Measurements from ENCODE around the gene CBLN3. TPM values are rescaled to one million over a fixed set of nuclear protein-coding genes. Genes with fewer than 3 reads are reported as not detected.

CBLN3 gene
- total RNA-seq, 1 donor from 2014 or later = 0.51 TPM

DNA sequence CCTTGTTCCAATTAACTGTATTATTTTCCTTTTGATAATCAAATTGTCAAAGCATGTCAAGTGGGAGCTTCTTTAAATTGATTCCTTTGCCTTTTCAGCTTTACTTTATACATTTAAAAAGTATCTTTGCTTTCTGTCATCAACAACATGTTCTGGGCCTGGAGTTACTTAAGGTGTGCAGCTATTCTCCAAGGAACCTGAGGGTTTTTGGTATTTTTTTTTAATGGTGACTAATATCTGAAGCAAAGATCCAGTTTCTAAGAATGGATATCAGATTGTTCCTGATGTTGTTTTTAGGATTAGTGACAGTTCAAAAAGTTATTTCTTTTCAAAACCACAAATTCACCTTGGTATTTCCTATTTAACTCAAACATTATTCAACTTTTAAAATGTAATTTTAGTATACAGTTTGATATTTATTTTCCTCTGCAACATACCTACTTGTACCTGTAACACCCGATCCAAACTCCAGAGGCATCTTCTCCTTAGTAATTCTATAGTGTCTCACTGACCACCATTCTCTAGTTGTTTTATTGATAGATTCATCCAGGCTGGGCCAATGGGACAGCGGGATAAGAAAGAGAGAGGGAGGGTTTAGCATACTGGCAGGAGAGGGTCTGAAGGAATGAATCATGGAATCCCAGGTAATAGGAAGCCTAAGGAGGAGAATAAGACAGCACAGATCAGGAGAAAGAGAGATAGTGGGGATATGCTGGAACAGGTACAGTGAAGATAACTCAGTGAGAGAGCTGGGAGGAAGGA, 3.1 kb downstream of the CBLN3 start:
- no peaks in the 10 kb centered on the region for H3K27me3 Mint-ChIP-seq (ENCODE audit: unreplicated experiment)
- no peaks in the 10 kb centered on the region for H3K9me3 Mint-ChIP-seq (ENCODE audit: unreplicated experiment)
- no peaks in the 10 kb centered on the region for H3K36me3 Mint-ChIP-seq (ENCODE audit: unreplicated experiment)
- no peak for DNase-seq
- no peak overlapping the region for H3K27ac Mint-ChIP-seq (ENCODE audit: unreplicated experiment)
- no peaks in the 10 kb centered on the region for H3K4me1 Mint-ChIP-seq (ENCODE audit: low read depth, unreplicated experiment)
- TF ChIP-seq, protein P1, sequence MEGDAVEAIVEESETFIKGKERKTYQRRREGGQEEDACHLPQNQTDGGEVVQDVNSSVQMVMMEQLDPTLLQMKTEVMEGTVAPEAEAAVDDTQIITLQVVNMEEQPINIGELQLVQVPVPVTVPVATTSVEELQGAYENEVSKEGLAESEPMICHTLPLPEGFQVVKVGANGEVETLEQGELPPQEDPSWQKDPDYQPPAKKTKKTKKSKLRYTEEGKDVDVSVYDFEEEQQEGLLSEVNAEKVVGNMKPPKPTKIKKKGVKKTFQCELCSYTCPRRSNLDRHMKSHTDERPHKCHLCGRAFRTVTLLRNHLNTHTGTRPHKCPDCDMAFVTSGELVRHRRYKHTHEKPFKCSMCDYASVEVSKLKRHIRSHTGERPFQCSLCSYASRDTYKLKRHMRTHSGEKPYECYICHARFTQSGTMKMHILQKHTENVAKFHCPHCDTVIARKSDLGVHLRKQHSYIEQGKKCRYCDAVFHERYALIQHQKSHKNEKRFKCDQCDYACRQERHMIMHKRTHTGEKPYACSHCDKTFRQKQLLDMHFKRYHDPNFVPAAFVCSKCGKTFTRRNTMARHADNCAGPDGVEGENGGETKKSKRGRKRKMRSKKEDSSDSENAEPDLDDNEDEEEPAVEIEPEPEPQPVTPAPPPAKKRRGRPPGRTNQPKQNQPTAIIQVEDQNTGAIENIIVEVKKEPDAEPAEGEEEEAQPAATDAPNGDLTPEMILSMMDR (IDR thresholded peaks at IDR 0.05; ENCODE audit: partially characterized antibody, unreplicated experiment) = no peak
- no peak overlapping the region for H3K4me3 Mint-ChIP-seq (ENCODE audit: unreplicated experiment)

DNA sequence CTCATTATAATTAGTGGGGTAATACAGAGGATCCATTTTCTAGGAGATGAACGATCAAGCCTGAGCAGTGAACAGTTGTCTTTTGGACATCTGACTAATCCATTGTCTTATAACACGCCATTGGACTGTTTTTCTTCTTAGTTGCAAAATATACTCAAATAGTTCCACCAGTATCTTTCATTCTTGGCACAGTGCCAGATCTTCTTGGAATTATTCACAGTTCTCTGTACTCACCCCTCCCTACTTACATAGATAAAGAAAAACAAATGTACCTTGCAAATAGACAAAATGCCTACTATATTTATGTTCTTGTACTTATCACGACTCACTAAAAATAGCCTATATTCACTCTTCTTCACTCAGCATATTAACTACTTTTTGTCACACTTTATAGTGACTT, 3.8 kb downstream of the CBLN3 start:
- TF ChIP-seq, protein P1 (IDR thresholded peaks at IDR 0.05; ENCODE audit: partially characterized antibody, unreplicated experiment) = no peak
- no peak overlapping the region for H3K27ac Mint-ChIP-seq (ENCODE audit: unreplicated experiment)
- no peak overlapping the region for H3K4me3 Mint-ChIP-seq (ENCODE audit: unreplicated experiment)

DNA sequence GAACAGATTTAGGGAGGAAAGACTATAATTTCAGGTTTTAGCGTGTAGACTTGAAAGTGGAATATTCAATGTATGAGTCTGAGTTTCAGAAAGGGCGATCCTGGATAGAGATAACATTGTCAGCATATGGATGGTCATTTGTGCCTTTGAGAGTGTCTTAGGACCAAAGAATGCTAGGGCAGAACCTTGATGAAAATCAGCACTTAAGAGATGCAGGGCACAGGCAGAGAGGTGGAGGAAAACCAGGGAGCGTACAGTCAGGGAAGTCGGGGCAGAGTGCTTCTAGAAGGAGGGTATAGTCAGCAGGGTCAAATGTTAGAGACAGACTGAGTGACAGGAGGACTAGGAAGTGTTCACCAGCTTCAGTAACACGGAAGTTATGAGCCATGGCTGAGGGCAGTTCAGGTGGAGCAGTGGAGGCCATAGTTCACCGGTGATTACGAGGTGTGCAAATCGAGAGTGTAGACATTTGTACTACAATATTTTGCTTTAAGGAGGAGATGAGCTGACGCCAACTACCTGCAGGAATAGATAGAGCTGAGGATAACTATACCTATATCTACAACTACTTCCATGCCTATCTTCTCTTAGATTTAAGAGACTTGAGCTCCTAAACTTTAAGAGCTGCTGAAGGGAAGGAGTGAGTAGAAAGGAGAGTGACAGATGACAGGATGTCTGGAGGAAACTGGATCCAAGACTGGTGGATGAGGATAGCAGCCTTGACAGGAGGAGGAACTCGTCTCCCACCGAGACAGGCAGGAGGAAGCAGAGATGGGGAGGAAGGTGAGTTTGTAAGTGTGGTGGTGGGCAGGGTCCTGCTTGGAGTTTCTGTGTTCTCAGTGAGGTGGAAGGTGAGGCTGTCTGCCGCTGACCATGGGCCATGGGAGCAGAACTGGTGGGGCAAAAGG, 6.5 kb downstream of the CBLN3 start:
- no peaks in the 10 kb centered on the region for H3K9me3 Mint-ChIP-seq (ENCODE audit: unreplicated experiment)

More for the DNA sequence above, 3.8 kb downstream of the CBLN3 start:
- Mint-ChIP-seq H3K4me1 (ENCODE audit: low read depth, unreplicated experiment) (no peaks in the 10 kb centered on the region), H3K36me3 (ENCODE audit: unreplicated experiment) (no peaks in the 10 kb centered on the region), H3K27me3 (ENCODE audit: unreplicated experiment) (no peaks in the 10 kb centered on the region), H3K9me3 (ENCODE audit: unreplicated experiment) (no peaks in the 10 kb centered on the region)
- DNase-seq = no peak

DNA sequence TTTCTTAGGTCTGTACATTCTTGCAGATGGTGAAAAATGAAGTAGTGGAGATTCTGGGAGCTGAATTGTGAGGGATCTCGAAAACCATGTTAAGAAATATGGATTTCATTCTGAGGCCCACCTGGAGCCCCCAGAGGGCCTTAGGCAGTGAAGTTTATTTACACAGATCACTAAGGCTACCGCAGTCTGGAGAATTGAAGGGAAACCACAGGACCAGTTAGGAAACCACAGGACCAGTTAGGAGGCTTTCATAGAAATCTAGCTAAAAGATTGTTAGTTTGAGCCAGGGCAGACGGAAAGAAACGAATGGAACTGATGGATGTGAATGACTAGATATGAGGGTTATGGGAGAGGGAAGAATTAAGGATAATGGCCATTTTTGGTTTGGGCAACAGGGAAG, 7.2 kb downstream of the CBLN3 start:
- TF ChIP-seq, protein P1 (IDR thresholded peaks at IDR 0.05; ENCODE audit: partially characterized antibody, unreplicated experiment) = no peak
- Mint-ChIP-seq H3K27me3 (ENCODE audit: unreplicated experiment) (peaks cover 4% of the 10 kb centered on the region), H3K9me3 (ENCODE audit: unreplicated experiment) (no peaks in the 10 kb centered on the region), H3K36me3 (ENCODE audit: unreplicated experiment) (no peaks in the 10 kb centered on the region), H3K4me3 (ENCODE audit: unreplicated experiment) (no peak overlapping the region), H3K27ac (ENCODE audit: unreplicated experiment) (no peak overlapping the region), H3K4me1 (ENCODE audit: low read depth, unreplicated experiment) (no peaks in the 10 kb centered on the region)
- DNase-seq = no peak

More for the DNA sequence above, 6.5 kb downstream of the CBLN3 start:
- TF ChIP-seq, protein P1 (IDR thresholded peaks at IDR 0.05; ENCODE audit: partially characterized antibody, unreplicated experiment) = no peak
- Mint-ChIP-seq H3K36me3 (ENCODE audit: unreplicated experiment) (no peaks in the 10 kb centered on the region), H3K27me3 (ENCODE audit: unreplicated experiment) (peaks cover 4% of the 10 kb centered on the region), H3K4me3 (ENCODE audit: unreplicated experiment) (no peak overlapping the region), H3K4me1 (ENCODE audit: low read depth, unreplicated experiment) (no peaks in the 10 kb centered on the region), H3K27ac (ENCODE audit: unreplicated experiment) (no peak overlapping the region)
- DNase-seq = no peak

Measured in glutamatergic neuron (in vitro differentiated cells).